Prostate gland (tissue), 2 donors: ENCODE data around the gene UBASH3B. TPM values are rescaled to one million over a fixed set of nuclear protein-coding genes. Genes with fewer than 3 reads are reported as not detected.

Experiments used
- DNase-seq: peaks from one replicate; pipeline ENCODE4 v3.0.0-alpha.2; 2019; ENCODE audit warnings: low spot score
- H3K27ac ChIP-seq, 2 donors: fragments of 200-600 bp; sonication (generic); 2 replicates each; pipeline ENCODE4 v1.5.1; 2017 to 2019
- H3K27me3 ChIP-seq: fragments of 200-600 bp; sonication (generic); replicated peaks from 2 replicates; pipeline ENCODE4 v1.5.1; 2019; ENCODE audit not compliant: insufficient read depth
- H3K36me3 ChIP-seq, 2 donors: fragments of 200-600 bp; sonication (generic); 1 replicate in 1 of 2; 2 replicates in 1 of 2; pipeline versions ENCODE4 v1.5.1 to v1.8.1; 2017 to 2019
- H3K4me1 ChIP-seq: fragments of 200-600 bp; sonication (generic); replicated peaks from 2 replicates; pipeline ENCODE4 v1.5.1; 2019
- H3K4me3 ChIP-seq, 2 donors: fragments of 200-600 bp; sonication (generic); 2 replicates each; pipeline ENCODE4 v1.5.1; 2017 to 2019
- H3K9me3 ChIP-seq: fragments of 200-600 bp; sonication (generic); 2 replicates; pipeline ENCODE4 v1.5.1; 2017
- CTCF ChIP-seq, 4 experiments: fragments of 200-600 bp in 2 of 4; fragments of 450-650 bp in 2 of 4; sonication (generic) in 2 of 4; IDR thresholded peaks; 1 replicate in 3 of 4; 2 replicates in 1 of 4; pipeline ENCODE4 v1.5.1; 2016 to 2019; ENCODE audit warnings: antibody characterized with exemption in 4 of 4, mild to moderate bottlenecking in 2 of 4, moderate library complexity in 2 of 4
- POLR2A ChIP-seq: fragments of 450-650 bp; IDR thresholded peaks from one replicate; pipeline ENCODE4 v1.6.1; 2016; ENCODE audit warnings: antibody characterized with exemption, mild to moderate bottlenecking
- POLR2AphosphoS5 ChIP-seq: sonication (generic); formaldehyde crosslinking; IDR thresholded peaks from one replicate; pipeline ENCODE4 v1.6.1; 2017; ENCODE audit warnings: antibody characterized with exemption
- WGBS: methylation state at CpG from one replicate; pipeline ENCODE4 v1.1.5; 2018; 5-methylcytosine and 5-hydroxymethylcytosine counted together
- intact Hi-C: fragments of 100-400 bp; cut with DNase I; formaldehyde crosslinking; loops from one replicate; pipeline ENCODE4 v1.14.2; 2022
- total RNA-seq, 2 donors: library from RNA; depleted of rRNA; stranded (reverse); fragments of >200 nt; gene quantifications; one replicate each; pipeline ENCODE4 v1.1.0, GENCODE V29; 2016

The UBASH3B gene
- total RNA-seq, 2 donors from 2014 or later = 1.9 to 9.9 TPM

GRCh38 chr11:122696662-122697061, 41.1 kb downstream of the UBASH3B start:
- Histone ChIP-seq H3K27ac (no peak overlapping the region), H3K4me3 (no peak overlapping the region)

GRCh38 chr11:122697636-122698167, 42.2 kb downstream of the UBASH3B start:
- no peaks in the 10 kb centered on the region for H3K36me3 ChIP-seq
- 49% methylated on average over 8 of the region's 8 CpGs for WGBS
- no peaks in the 10 kb centered on the region for H3K4me1 ChIP-seq
- no peak overlapping the region for H3K4me3 ChIP-seq
- DNase-seq = no peak
- no peak overlapping the region for H3K27ac ChIP-seq
- intact Hi-C loops = no loop called here
- no peaks in the 10 kb centered on the region for H3K9me3 ChIP-seq
- TF ChIP-seq POLR2A (no peak), CTCF (IDR thresholded peaks at IDR 0.05) (no peak), POLR2AphosphoS5 (no peak)
- H3K27me3 ChIP-seq = no peaks in the 10 kb centered on the region

More at GRCh38 chr11:122696662-122697061, 41.1 kb downstream of the UBASH3B start:
- Histone ChIP-seq H3K36me3 (no peaks in the 10 kb centered on the region), H3K9me3 (no peaks in the 10 kb centered on the region), H3K4me1 (no peaks in the 10 kb centered on the region), H3K27me3 (no peaks in the 10 kb centered on the region)
- TF ChIP-seq POLR2AphosphoS5 (no peak), POLR2A (no peak), CTCF (IDR thresholded peaks at IDR 0.05) (no peak)
- no peak for DNase-seq
- WGBS = 66% methylated on average over 11 of the region's 11 CpGs
- intact Hi-C loops = no loop called here

- no peaks in the 10 kb centered on the region for H3K27me3 ChIP-seq
- no peak overlapping the region for H3K4me3 ChIP-seq
- no peaks in the 10 kb centered on the region for H3K36me3 ChIP-seq
- no peaks in the 10 kb centered on the region for H3K4me1 ChIP-seq
- WGBS = 94% methylated on average over 3 of the region's 3 CpGs
- no peaks in the 10 kb centered on the region for H3K9me3 ChIP-seq
- H3K27ac ChIP-seq = no peak overlapping the region
- TF ChIP-seq POLR2AphosphoS5 (no peak), CTCF (IDR thresholded peaks at IDR 0.05) (no peak), POLR2A (no peak)
- intact Hi-C loops = no loop called here
- no peak for DNase-seq
Observed at GRCh38 chr11:122698392-122698791, 42.9 kb downstream of the UBASH3B start.

- H3K4me3 ChIP-seq = no peak overlapping the region
- no peaks in the 10 kb centered on the region for H3K4me1 ChIP-seq
- H3K27ac ChIP-seq = no peak overlapping the region
- H3K9me3 ChIP-seq = no peaks in the 10 kb centered on the region
- H3K27me3 ChIP-seq = no peaks in the 10 kb centered on the region
- intact Hi-C loops = no loop called here
- no peaks in the 10 kb centered on the region for H3K36me3 ChIP-seq
- no peak for TF ChIP-seq CTCF (IDR thresholded peaks at IDR 0.05)
- no peak for TF ChIP-seq POLR2AphosphoS5
- TF ChIP-seq POLR2A = no peak
- 93% methylated on average over 3 of the region's 3 CpGs for WGBS
- DNase-seq = no peak
Observed at GRCh38 chr11:122700666-122701065, 45.1 kb downstream of the UBASH3B start.

- intact Hi-C loops = no loop called here
- DNase-seq = no peak
- H3K27me3 ChIP-seq = no peaks in the 10 kb centered on the region
- no peaks in the 10 kb centered on the region for H3K4me1 ChIP-seq
- H3K4me3 ChIP-seq = no peak overlapping the region
- TF ChIP-seq CTCF (IDR thresholded peaks at IDR 0.05) (no peak), POLR2A (no peak), POLR2AphosphoS5 (no peak)
- no peaks in the 10 kb centered on the region for H3K36me3 ChIP-seq
- no peak overlapping the region for H3K27ac ChIP-seq
- no peaks in the 10 kb centered on the region for H3K9me3 ChIP-seq
- 63% methylated on average over 4 of the region's 4 CpGs for WGBS
Observed at GRCh38 chr11:122701143-122701542, 45.6 kb downstream of the UBASH3B start.
